ENCODE data around the gene CLDN4. TPM values are rescaled to one million over a fixed set of nuclear protein-coding genes. Genes with fewer than 3 reads are reported as not detected.

CLDN4 gene
- total and polyA plus RNA-seq, 2 donors (not counting 3 experiments of a cell fraction or from before 2014, with no cell fraction given) = 0.13 to 0.15 TPM

- Histone ChIP-seq H3K27me3 (ENCODE audit: control insufficient read depth in 2 of 2, insufficient read depth in 2 of 2, low read length in 2 of 2) (no peaks in the 10 kb centered on the region), H3K4me2 (ENCODE audit: insufficient read depth, low read length) (no peak overlapping the region), H2AFZ (ENCODE audit: low read depth, low read length) (no peak overlapping the region), H3K4me3 (replicated peaks in 1 of 3; ENCODE audit: insufficient read depth in 1 of 3, low read depth in 1 of 3, low read length in 3 of 3) (no peak overlapping the region), H3K27ac (ENCODE audit: insufficient read depth, low read depth, low read length) (no peak overlapping the region), H3K79me2 (ENCODE audit: control insufficient read depth, insufficient read depth, low read length) (no peaks in the 10 kb centered on the region), H3K9ac (replicated peaks; ENCODE audit: extremely low read depth, insufficient read depth, low read length) (no peak overlapping the region), H4K20me1 (replicated peaks; ENCODE audit: control insufficient read depth, extremely low read depth, insufficient read depth, low read length) (no peaks in the 10 kb centered on the region), H3K4me1 (ENCODE audit: control insufficient read depth, extremely low read depth, insufficient read depth, low read length) (peaks cover 5% of the 10 kb centered on the region), H3K9me3 (replicated peaks; ENCODE audit: control insufficient read depth, insufficient read depth, low read length) (no peaks in the 10 kb centered on the region), H3K9me1 (replicated peaks; ENCODE audit: control insufficient read depth, extremely low read depth, insufficient read depth, low read length) (no peaks in the 10 kb centered on the region), H3K36me3 (ENCODE audit: control insufficient read depth in 2 of 2, extremely low read depth in 1 of 2, insufficient read depth in 2 of 2, low read length in 2 of 2) (no peaks in the 10 kb centered on the region)
- DNase-seq (ENCODE audit: low read depth, low spot score) (no peak), FAIRE-seq (no peak)
- dilution Hi-C loops (cut with MboI; ENCODE audit: extremely low pct_ligation_motif_present, low sequenced_read_pairs) (no loop called here), intact Hi-C loops (cut with micrococcal nuclease) (loop anchor here (2.0 kb wide), 1 partner anchor 14 kb away; the partner anchor contains the start of gene METTL27)
- BruUV-seq (replicated peaks) = no TSS peak
- no peak for TF ChIP-seq GATA2 (IDR thresholded peaks at IDR 0.05; ENCODE audit: insufficient read depth, insufficient read length, low read depth, low read length)
- no peak for TF ChIP-seq JUN (IDR thresholded peaks at IDR 0.05; ENCODE audit: borderline replicate concordance, insufficient read depth, insufficient read length, low read depth)
- TF ChIP-seq POLR2AphosphoS5 (IDR thresholded peaks at IDR 0.05; ENCODE audit: insufficient read depth, low read depth, low read length) = no peak
- no peak for TF ChIP-seq CTCF (IDR thresholded peaks at IDR 0.05; ENCODE audit: extremely low read depth in 1 of 2, insufficient read depth in 1 of 2, low read depth in 1 of 2, low read length in 2 of 2)
- no peak for TF ChIP-seq POLR2A (IDR thresholded peaks at IDR 0.05; ENCODE audit: low read depth, low read length)
- no peak for TF ChIP-seq FOS (IDR thresholded peaks at IDR 0.05; ENCODE audit: borderline replicate concordance, insufficient read depth, low read length)
- no peak for TF ChIP-seq EZH2 (IDR thresholded peaks at IDR 0.05; ENCODE audit: borderline replicate concordance, low read depth, low read length, severe bottlenecking)
- TF ChIP-seq MAX (IDR thresholded peaks at IDR 0.05; ENCODE audit: insufficient read depth, insufficient read length) = no peak
- TF ChIP-seq MYC (IDR thresholded peaks at IDR 0.05; ENCODE audit: low read depth, low read length) = no peak
- ChIA-PET CTCF (interaction anchor here (1.4 kb wide), 1 partner anchor 14 kb away, joined by 4 read pairs; the partner anchor contains the start of gene METTL27), POLR2A (interaction anchor here (1.0 kb wide), 1 partner anchor 22 kb away, joined by 3 read pairs; no protein-coding TSS in a partner anchor)
These were observed 1.8 kb upstream of the CLDN4 start for GRCh38 chr7:73828972-73829371.
